Esophagus muscularis mucosa (tissue), 3 donors: Measurements from ENCODE around the gene SLC7A8.

ENCODE experiments used
- CTCF ChIP-seq, 3 experiments: fragments of 200-600 bp in 2 of 3; fragments of 450-650 bp in 1 of 3; sonication (generic) in 2 of 3; IDR thresholded peaks; one replicate each; pipeline ENCODE4 v1.5.1; 2017 to 2019; ENCODE audit warnings: antibody characterized with exemption in 3 of 3, mild to moderate bottlenecking in 2 of 3, moderate library complexity in 1 of 3
- POLR2A ChIP-seq: fragments of 450-650 bp; IDR thresholded peaks from one replicate; pipeline ENCODE4 v1.6.1; 2017; ENCODE audit warnings: antibody characterized with exemption, moderate library complexity, mild to moderate bottlenecking, low read depth

- TF ChIP-seq CTCF (IDR thresholded peaks at IDR 0.05), result no peak
- no peak for TF ChIP-seq POLR2A
These were observed 82.1 kb downstream of the SLC7A8 start for GRCh38 chr14:23101213-23101970.
